NCI-H1417 treated with DMSO at 0.1 percent for 48 hours (cell line): ENCODE data around the gene SPACA9.
A peak's percentile ranks its signal among the peaks of the same experiment; 100 is the strongest.

ENCODE experiments used
- DNase-seq: peaks from one replicate; lab custom pipeline; 2025; lab: John Stamatoyannopoulos, UW

SPACA9 gene

DNA sequence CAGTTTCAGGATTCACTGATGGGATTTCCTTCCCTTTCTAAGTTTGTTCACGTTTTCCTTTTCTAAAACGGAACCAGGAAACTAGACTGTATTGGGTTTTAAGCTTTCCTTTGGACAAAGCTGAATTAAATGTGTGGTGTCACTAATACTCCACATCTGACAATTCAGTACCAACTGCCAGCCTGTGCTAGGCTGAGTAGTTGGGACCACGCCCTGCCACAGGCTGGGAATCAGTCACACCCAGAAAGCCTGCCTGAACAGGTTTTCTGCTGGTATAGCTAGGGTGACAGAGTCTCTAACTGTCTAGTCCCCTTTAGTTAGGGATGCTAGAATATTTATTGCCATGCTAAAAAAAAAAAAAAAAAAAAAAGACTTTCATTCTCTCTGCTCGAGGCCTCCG, 15.6 kb downstream of the SPACA9 start:
- DNase-seq: no peak

DNA sequence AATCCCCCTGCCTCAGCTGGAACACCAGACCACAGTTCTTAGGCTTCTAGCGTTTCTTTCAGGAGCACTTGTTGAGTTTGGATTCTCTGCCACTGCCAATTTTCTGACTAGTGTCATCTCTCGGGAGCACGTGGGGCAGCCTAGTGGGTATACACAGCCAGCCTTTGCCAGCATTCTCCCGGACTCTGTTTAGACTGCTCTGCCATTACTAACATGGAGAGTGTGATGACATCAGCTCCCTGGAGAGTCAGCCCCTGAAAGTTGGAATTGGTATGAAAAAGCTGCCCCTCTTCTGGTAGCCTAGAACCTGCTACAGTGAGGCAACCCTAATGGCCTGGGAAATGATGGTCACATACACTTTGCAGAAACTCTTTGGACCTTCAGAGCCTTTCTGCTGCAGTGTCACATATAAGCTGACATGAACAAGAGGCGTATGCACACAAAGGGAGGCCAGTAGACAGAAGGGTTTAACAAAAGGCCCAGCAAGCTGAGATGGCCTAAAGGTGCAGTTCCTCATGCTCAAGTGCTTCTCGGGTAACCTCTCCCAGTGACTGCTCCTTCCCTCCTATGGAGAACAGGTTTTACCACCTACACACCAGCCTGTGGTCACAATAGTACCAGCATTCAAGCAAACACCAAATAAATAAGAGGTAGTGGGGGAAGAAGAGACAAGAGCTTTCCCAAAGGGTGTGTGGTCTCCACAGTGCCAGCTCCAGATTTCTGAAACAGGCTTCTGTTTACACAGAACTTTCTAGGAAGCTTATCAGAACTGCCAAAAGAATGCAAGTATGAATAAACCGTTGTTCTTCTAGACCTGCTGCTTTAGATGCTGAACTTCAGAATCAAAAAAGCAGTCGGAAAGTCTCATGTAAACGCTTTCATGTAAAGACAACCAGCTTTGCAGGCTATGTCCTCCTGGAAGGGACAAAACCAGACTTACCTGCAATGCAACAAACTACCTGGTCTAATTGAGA, 16.5 kb downstream of the SPACA9 start:
- no peak for DNase-seq

DNA sequence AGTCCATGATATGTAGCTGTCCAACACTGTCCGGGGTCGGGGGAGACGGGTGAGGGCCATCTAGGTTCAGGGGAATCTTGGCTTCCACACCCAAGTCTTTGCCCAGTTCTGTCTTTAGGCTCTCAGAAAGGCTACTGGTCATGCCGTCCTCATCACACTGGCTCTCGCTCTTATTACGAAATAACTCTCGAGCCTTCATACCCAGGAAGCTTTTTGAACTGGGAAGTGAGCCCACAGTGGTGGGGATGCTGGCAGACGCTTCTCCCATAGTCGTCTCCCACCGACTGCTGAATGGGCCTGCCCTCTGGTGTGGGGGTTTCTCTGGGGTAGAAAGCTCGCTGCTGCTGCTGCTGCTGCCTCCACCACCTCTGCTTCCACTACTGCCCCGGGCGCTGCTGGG, 17.6 kb downstream of the SPACA9 start:
- no peak for DNase-seq

DNA sequence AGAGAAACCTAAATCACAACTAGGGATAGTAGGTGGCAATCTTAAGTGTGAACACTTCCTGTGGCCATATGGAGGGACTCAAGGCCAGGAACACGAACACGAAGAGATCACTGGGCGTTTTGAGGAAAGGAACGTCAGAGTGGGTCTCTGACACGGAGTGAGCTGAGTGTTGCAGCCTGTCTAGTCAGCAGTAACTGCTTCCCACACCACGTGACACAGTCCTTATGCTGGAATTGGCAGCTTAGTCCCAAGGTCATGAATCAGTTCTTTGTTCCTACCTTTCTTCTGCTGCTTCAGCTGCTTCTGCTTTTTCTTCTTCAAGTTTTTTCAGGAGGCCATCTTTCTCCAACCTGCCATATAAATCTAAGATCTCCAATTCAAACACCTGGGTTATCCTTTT, 18.2 kb downstream of the SPACA9 start:
- DNase-seq: no peak

DNA sequence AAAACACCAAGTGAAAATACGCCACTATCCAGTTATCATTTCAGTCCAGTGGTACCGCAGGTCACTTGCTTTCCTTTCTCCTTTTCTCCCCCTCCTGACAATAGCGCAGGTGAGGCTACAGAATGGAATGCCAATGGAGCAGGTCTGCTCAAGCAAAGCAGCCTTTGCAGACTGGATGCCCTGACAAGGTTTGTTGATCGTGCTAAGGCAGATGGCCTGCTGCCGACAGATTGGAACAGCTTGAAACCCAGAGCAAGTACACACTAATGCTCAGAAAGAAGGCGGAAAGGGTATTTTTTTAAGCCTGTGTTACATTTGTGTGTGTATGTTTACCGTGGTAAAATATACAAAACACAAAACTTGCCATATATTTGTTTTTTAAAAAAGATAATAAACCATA, 19.4 kb downstream of the SPACA9 start:
- DNase-seq: no peak

DNA sequence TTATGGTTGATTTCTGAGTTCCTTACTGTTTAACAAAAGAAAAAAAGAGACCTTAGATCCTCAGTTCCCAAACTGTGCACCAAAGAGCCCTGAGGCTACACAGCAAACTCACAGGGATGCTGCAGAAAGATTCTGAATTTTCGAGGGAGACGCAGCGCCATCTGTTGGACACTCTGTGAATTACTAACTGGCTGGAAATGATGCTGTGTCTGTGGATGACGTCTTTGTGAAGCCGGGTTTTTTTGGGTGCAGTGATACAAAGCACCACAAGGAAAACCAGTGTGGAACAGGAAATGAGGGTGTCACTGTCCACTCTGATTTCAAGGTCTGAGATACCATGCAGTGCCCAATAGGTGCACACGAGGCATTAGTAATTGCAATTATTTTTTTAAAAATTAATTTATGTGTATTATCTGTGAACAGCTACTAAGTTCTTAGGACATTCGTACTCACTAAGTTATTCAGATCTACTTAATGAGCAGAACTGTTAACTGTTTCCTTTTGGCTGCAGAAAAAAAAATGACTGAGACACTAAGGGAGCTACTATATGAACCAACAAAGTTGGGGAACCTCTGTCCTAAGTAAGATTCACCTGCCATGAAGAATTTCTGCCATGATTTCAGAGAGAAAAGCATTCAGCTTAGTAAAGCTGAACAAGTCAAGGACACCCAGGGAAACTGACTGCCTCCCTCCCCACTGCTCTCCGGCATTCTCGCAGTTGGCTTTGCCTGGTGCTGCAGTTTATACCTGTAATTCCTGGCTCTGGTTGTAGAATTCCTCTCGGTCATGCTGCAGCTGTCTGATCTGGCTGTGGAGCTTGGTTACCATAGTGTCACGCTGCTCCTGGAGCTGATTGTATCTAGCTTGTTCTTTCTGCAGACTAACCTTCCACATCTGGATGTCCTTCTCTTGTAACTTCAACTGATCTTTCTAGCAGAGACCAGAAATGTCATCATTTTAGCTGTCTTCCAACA, 23.4 kb downstream of the SPACA9 start:
- peak; percentile 22 for DNase-seq

DNA sequence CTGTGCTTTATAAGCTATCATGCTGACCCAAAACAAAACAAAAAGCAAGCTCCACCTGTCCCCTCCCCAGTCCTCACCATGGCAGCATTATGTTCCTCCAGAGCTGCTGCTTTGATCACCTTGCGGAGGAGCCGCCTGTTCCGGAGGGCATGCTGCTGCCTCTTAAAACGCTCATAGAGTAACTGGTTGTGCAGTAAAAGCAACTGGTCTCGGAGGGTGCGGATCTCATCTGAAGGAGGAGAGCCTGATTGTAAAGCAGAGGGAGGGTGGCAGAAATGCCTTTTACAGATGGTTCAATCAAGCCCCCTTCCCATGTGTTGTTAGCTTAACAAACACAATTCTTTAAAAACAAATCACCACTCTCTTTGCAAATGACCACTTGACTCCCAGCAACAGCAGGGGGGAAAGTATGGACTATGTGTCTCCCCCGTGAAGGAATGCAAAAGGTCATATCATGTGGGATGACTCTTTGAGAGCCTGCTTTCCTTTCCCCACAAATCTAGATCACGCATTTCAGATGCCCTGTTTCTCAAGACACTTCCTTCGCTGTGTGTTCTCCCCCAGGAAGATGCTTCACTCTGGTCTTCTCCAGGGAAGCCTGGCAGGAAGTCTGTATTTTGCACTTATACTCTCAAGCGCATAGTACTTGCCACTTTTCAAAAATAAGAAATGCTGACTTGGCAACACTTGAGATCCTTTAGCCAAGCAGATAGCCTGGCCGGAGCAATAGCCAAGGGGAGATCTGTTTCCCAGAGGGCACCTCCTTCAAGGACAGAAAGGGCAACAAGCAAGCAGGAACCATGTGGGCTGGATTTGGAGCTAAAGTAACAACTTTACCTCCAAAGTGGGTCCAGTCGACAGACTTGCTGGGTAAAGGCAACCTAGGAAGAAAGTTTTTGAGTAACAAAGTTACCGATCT, 25.1 kb downstream of the SPACA9 start:
- no peak for DNase-seq

DNA sequence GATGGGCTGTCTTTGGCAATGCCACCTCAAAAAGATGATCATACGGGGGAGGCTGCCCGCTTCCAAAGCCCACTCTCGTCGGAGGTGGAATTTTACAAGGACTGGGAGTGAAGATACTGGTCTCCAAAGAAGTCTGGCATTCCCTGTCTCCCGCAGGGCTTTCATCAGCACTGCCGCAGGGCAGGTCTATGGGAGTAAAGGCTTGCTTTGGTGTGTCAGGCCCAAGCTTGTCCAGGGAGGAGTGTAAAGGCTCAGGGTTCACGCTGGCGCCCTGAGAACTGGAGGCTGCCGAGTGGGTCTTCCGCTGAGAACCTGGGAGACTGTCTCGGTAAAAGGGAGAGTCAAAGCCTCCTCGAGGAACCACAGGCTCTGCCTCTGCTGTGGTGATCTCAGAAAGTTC, 27.0 kb downstream of the SPACA9 start:
- DNase-seq: no peak

DNA sequence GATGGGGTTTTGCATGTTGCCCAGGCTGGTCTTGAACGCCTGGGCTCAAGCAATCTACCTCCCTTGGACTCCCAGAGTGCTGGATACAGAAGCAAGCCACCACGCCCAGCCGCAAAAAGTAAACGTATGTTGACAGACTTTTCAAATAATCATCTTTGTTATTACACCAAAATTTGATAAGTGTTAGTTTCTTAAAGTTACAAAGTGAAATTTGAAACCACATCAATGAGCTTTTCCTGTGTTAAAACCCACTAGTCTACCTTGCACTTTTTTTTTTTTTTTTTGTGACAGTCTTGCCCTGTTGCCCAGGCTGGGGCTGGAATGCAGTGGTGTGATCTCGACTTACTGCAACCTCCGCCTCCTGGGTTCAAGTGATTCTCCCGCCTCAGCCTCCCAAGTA, 29.9 kb downstream of the SPACA9 start:
- DNase-seq: no peak

DNA sequence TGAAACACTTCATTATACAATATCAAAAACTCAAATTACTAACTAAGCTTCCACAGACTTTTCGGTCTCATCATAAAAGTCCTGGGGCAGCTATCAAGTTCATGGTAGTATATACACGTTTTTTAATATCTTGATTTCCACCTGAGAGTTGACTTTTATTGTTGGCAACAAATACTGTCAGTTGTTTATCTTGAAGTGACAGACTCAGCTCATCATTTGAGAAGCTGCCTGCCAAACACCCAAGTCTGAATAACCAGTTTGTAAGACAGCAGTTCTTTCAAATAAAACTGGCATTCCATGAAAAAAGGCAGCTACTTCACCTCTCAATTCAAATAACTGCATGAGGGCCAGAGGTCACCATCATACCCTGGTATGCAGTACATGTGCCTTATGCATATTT, 30.6 kb downstream of the SPACA9 start:
- DNase-seq: no peak

DNA sequence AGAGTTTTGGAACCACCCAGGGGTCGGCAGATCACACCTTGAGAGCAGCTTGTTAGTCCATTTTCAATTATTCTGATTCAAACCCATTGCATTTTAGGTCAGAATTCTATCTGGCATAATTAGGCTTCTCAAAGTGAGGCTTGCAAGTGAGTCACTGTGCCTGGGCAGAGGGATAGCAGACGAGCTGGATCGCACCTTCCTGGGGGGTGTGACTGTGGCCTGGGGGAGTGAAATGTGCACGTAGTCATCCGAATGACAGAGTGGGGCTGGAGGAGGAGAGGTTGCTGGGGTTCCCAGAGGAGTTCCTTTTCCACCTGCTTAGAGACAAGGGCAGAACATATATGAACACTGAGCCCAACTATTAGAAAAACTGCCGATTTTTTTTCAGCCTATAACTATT, 31.7 kb downstream of the SPACA9 start:
- no peak for DNase-seq

DNA sequence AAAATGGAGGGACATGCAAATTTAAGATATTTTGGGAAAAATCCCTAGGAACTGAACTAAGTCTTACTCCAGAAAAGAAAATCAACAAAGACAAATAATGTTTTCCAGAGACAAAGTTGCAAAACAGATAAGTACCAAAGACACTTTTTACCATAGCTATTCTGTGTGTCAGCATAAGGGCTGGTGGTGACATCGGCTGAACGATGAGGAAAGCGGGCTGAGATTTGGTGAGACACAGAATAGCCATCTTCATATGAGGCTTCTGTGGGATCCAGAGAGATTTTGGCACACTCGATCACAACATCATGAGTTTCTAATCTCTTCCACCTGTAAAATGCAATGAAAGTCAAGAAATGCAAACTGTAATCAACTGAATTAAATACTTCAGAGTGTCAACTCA, 33.4 kb downstream of the SPACA9 start:
- DNase-seq: no peak

DNA sequence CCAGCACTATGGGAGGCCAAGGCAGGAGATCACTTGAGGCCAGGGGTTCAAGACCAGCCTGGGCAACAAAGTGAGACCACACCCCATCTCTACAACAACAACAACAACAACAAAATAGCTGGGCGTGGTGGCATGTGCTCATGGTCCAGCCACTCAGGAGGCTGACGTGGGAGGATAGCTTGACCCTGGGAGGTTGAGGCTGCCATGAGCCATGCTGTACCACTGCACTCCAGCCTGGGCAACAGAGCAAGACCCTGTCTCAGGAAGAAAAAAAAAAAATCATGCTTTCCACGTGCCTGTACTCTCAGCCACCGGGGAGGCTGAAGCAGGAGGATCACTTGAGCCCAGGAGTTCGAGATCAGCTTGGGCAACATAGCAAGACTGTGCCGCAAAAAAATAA, 36.2 kb downstream of the SPACA9 start:
- no peak for DNase-seq

DNA sequence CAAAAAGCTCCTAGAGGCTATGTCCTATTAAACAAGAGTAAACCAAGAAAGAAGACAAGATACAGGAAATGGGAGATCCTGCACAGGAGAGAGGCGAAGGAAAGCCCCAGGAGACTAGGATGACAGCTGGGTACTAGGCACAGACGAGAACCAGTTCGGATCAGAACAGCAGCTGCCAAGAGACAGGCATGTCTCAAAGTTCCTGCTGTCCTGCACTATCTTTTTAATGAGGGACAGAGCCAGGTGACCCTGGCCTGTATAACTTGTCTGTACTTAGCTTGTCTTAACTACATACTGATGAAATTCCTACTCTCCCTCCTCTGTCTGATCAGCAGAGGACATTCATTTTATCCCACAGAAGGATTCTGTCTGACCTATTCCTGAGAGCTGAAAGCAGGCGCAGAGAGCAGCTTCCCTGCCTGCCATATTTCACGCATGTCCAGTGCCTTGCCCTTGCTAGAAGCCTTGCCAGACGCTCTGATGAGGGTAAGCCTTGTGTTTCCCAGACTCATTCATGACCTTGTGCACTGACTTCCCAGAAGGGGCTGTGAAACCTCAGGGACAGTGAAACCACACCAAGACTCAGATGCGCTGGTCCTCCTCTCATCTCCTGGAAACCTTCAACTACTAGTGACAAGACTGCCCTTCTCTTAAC, 41.0 kb downstream of the SPACA9 start:
- no peak for DNase-seq

DNA sequence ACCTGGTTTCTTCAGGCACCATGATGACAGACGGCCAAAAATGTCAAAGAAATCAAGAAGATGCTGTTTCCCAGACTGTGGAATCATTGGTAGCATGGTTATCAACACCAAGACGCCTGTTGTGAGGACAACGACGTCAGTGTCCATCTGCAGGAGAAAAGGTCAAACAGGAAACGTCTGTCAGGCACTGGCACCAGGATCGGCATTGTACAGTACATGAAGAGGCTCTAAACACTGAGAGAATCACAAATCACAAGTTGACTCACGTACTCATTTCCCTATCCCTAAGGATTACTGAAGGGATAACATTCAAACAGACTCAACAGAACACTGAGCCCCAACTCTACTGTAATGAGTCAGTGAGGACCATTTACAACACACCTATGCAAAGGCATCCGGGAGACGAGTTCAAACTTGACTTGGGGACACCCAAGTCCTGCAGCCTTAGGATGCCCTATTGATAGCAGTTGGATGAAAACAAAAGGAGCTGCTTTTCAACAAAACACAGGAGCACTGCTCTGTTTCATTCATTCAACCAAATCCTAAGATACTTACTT, 44.7 kb downstream of the SPACA9 start:
- DNase-seq: no peak

DNA sequence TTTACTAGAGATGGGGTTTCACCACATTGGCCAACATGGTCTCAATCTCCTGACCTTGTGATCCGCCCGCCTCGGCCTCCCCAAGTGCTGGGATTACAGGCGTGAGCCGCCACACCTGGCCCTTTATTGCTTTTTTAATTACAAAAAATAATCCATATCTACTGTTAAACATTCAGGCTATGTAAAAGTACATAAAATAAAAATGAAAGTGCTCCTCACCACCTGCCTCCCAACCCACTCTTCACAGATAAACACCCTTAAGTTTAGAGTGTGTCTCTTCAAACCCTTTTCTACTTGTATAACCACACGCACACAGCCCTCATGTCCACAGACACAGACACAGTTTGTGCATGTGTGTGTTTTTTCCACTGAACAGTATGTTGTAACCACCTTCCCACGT, 49.0 kb downstream of the SPACA9 start:
- DNase-seq: no peak

DNA sequence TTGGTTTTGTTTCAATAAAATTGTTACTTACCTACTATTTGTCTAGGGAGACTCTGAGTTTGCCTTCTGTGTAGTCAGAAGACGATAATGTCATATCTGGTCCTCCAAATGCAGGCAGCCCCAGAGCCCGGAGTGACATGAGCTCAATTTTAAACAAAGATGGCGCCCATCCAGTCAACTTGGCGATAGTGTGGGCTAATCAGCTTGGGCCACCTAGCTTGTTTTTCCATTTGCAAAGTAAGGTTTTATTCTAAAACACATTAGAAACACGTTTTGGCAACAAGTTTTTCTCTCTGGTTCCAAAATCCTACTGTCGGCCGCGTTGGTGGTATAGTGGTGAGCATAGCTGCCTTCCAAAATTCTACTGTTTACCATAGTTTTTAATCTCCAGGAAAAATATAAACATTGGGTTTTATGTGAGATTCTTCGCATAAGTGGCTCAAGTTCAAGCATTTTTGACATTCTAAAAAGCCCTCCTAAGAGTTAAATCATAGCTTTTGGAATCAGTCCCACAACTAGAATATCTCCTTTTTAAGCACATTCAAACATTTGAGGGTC, 52.6 kb downstream of the SPACA9 start:
- DNase-seq: no peak

DNA sequence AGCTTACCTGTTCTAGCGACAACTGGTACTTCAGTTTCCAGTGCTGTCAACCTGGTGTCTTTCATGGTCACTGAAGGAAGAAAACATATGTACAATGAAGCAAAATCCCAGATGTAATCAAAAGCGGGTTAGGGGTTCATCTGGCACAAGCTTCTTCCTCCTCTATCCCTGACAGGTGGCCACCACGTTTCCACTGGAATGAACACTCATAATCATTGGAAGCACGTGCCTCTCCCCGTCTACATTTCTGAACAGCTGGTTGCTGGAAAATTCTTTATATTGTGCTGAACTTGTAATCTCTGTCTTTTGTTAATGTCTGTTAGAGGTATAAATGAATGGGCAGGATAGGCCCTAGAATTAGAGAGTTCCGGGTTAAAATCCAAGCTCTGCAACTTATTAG, 56.3 kb downstream of the SPACA9 start:
- no peak for DNase-seq

DNA sequence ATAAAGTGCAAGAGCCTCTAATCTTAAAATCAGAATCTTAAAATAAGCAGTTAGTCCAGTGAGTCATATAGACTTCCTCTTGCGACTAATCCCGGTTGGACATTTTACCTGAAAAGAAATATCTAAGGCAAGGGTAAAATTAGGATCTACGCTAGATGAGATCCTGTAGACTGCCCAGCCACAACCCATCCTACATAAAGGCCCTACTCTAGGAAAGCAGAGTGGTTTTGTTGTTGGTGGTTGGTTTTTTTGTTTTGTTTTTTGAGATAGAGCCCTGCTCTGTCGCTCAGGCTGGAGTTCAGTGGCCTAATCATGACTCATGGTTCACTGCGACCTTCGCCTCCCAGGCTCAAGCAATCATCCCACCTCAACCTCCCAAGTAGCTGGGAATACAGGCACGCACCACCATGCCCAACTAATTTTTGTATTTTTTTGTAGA, 58.8 kb downstream of the SPACA9 start:
- DNase-seq: no peak

DNA sequence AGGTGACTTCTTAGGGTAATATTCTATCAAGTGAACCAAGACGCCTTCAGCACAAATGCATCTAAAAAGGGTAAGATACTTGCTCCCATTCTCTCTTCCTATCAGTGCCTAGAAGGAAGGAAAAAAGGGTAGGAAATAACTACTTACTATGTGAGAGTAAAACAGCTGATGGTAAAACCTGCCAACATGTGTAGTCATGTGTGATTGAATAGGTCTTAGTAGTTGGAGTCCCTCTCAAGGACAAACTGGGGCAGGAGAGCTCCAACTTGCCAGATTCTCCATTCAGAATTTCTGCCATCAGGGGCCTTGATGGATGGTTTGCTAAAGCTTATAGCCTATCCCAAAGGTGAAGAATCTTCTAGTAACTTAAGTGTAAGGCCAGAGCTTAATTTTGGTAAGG, 60.5 kb downstream of the SPACA9 start:
- DNase-seq: no peak
